ENCODE data around the gene ST6GALNAC3.
A peak's percentile ranks its signal among the peaks of the same experiment; 100 is the strongest.

Gene ST6GALNAC3

DNA sequence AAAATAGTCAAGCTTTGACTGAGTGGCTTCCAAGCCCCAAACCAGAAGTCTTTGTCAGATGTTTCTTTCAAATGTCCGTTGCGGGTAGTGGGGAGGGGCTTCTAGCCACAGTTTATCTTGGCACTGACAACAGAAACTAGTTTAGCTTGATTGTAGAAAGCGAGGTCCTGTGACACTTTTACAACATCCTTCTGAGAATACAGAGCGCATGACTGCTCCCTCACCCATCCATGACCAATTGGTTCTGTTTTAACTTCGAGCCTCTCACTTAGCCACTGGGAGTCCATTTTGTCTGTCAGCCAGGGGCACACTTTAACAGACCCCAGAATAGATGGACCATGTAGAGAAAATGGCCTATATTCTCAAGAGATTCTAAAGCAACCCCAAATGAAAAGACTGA lies 593.5 kb downstream of the ST6GALNAC3 start:
- peak; percentile 5 for DNase-seq (ENCODE audit: insufficient read length, low spot score)
- no peak for FAIRE-seq

DNA sequence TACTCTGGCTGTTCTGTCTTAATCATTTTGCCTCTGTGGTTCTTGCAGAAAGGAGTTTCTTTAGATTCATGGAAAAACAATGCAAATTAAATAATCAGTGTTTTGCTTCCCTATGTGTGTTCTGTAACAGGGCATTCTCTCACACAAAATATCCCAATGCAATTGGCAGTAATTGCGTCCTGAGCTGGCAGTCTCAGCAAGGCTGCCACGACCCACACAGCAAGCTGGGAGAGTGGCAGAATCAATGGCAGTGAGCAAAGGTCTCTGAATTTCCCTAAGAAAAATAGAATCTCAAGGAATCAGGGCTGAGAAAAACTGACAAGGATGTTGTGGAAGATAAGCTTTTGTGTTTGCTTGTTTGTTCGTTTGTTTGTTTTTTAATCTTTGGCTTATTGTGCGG lies 594.6 kb downstream of the ST6GALNAC3 start:
- FAIRE-seq = no peak

DNA sequence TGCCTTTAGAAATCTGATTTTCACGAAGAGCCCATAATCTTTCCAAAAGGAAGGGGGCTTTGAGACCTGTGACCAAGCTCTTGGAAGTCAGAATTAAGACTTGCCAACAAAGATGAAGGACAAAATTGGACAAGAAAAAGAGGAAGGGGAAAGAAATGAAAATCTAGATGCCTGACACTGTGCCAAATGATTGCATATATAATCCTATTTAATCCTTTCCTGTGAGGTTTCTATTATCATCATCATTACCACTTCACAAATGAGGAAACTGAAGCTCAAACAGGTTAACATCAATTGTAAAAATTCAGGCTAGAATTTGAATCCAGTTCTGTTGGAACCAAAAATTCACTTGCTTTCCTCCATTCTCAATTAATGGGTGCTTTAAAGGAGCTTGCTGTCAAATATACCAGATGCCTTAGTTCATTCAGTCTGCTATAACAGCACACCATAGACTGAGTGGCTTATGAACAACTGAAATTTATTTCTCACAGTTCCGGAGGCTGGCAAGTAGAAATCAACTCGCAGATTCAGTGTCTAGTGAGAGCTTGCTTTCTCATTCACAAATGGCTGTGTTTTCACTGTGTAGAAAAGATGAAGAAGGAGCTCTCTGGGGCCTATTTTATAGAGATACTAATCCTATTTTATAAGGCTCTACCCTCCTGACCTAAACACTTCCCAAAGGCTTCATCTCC lies 595.2 kb downstream of the ST6GALNAC3 start:
- no peak for FAIRE-seq

More for the DNA sequence above, 594.6 kb downstream of the ST6GALNAC3 start:
- no peak for DNase-seq (ENCODE audit: insufficient read length, low spot score)

DNA sequence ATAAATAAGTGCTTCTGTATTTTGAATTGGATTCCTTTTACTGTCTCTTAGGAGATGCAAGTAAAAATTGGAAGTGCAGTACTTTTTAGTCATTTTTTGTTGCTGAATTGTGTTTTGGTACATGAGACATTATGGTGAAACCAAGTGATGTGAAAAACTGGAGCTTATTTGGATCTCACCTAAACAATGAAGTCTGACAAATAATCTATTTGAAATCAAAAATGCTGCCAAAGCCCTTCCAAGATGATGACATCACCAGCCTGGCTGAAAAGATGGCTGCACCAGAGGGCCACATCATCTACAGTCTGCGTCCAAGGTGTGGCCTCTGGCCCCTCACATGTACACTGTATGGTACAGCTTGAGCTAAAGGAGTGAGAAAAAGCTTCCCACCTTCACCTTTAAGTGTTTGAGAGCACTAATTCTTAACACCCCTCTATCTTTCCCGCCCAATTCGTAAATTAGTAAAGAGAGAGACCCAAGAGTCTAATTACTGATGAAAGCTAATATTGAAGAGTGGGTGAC lies 600.2 kb downstream of the ST6GALNAC3 start:
- no peak for DNase-seq (ENCODE audit: insufficient read length, low spot score)
- FAIRE-seq = no peak

More for the DNA sequence above, 595.2 kb downstream of the ST6GALNAC3 start:
- DNase-seq (ENCODE audit: insufficient read length, low spot score) = no peak

GRCh38 chr1:76677416-76678405 lies 603.2 kb downstream of the ST6GALNAC3 start:
- DNase-seq (ENCODE audit: insufficient read length, low spot score) (no peak), FAIRE-seq (no peak)

- DNase-seq (ENCODE audit: insufficient read length, low spot score) (no peak), FAIRE-seq (no peak)
Measured at GRCh38 chr1:76679534-76680152, 605.1 kb downstream of the ST6GALNAC3 start.

- DNase-seq (ENCODE audit: insufficient read length, low spot score) (no peak), FAIRE-seq (no peak)
Measured at GRCh38 chr1:76680651-76681050, 606.1 kb downstream of the ST6GALNAC3 start.

DNA sequence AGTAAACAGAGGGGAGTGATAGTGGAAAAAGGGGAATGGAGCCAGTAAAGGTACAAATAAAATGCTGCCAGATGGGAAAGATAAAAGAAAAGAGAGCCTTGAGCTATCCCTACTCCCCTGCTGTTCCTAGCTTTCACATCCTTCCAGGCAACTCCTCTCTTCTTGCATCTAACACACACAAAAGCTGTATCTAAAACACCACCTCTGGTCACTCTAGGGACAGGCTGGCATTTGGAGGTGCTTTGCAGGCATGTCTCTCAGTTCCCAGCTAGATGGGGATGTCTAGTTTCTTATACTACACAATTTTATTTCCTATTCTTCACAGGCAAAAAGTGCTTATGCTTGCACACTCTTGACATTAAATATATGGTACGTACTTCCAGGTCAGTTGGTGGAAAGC lies 607.6 kb downstream of the ST6GALNAC3 start:
- DNase-seq (ENCODE audit: insufficient read length, low spot score) (no peak), FAIRE-seq (no peak)

All from GM19239 (cell line).